CD4-positive, alpha-beta T cell (primary cell): Measurements from ENCODE around the gene GPC6. TPM values are rescaled to one million over a fixed set of nuclear protein-coding genes. Genes with fewer than 3 reads are reported as not detected.

Source experiments
- ATAC-seq: fragments of 200-7000 bp; cut with Tn5 transposase; one replicate; pipeline ENCODE4 v1.10.0; 2022; ENCODE audit warnings: mild to moderate bottlenecking; ENCODE audit not compliant: poor library complexity
- CTCF ChIA-PET: fragments of 350-600 bp; sonication (Branson Sonifier 250); formaldehyde crosslinking; loops from one replicate; lab custom pipeline; 2021; ENCODE audit warnings: antibody characterized with exemption, inconsistent platforms; lab: Charles Lee
- POLR2A ChIA-PET: fragments of 350-600 bp; sonication (Branson Sonifier 250); formaldehyde crosslinking; loops from one replicate; lab custom pipeline; 2021; ENCODE audit warnings: antibody characterized with exemption, inconsistent platforms; lab: Charles Lee
- DNase-seq, 14 experiments: peaks; one replicate each; pipeline ENCODE4 v3.0.0-alpha.2; 2013 to 2020; ENCODE audit warnings: mixed read lengths in 2 of 14
- H3K27ac ChIP-seq, 2 donors: one replicate each; pipeline versions ENCODE4 v1.5.1 to v1.7.0; 2013; ENCODE audit warnings: low read length in 2 of 2, low read depth in 1 of 2, mild to moderate bottlenecking in 1 of 2
- H3K27me3 ChIP-seq, 2 experiments: 1 replicate in 1 of 2; 2 replicates in 1 of 2; pipeline versions ENCODE4 v1.6.1 to v1.7.0; 2013; ENCODE audit warnings: low read length in 2 of 2, control low read depth in 1 of 2, mild to moderate bottlenecking in 1 of 2, moderate library complexity in 1 of 2; ENCODE audit not compliant: insufficient read depth in 2 of 2, control insufficient read depth in 1 of 2
- H3K36me3 ChIP-seq: one replicate; pipeline ENCODE4 v1.6.1; 2013; ENCODE audit warnings: low read length, control low read depth; ENCODE audit not compliant: insufficient read depth
- H3K4me1 ChIP-seq: one replicate; pipeline ENCODE4 v1.6.1; 2013; ENCODE audit warnings: low read length, control low read depth; ENCODE audit not compliant: insufficient read depth
- H3K4me3 ChIP-seq: one replicate; pipeline ENCODE4 v1.5.1; 2013; ENCODE audit warnings: mild to moderate bottlenecking, low read length, moderate library complexity
- H3K9me3 ChIP-seq, 2 experiments: 1 replicate in 1 of 2; 2 replicates in 1 of 2; pipeline versions ENCODE4 v1.6.1 to v1.7.0; 2013; ENCODE audit warnings: low read length in 2 of 2, mild to moderate bottlenecking in 2 of 2, control low read depth in 1 of 2, moderate library complexity in 1 of 2; ENCODE audit not compliant: control insufficient read depth in 1 of 2, insufficient read depth in 1 of 2
- H3K27ac Mint-ChIP-seq: one replicate; pipeline ENCODE4 v1.8.0; 2020; ENCODE audit warnings: mixed read lengths
- H3K27me3 Mint-ChIP-seq: one replicate; pipeline ENCODE4 v1.8.0; 2021; ENCODE audit warnings: mixed read lengths
- H3K36me3 Mint-ChIP-seq: one replicate; pipeline ENCODE4 v1.8.0; 2021; ENCODE audit warnings: low read depth, mixed read lengths
- H3K4me1 Mint-ChIP-seq: one replicate; pipeline ENCODE4 v1.8.0; 2021; ENCODE audit warnings: low read depth, mixed read lengths
- H3K4me3 Mint-ChIP-seq: one replicate; pipeline ENCODE4 v1.8.0; 2020; ENCODE audit warnings: mild to moderate bottlenecking, mixed read lengths
- H3K9me3 Mint-ChIP-seq: one replicate; pipeline ENCODE4 v1.8.0; 2020; ENCODE audit warnings: mixed read lengths
- intact Hi-C, 2 experiments: fragments of 100-400 bp; cut with DNase I in 1 of 2; cut with micrococcal nuclease in 1 of 2; formaldehyde crosslinking; loops; one replicate each; pipeline versions ENCODE4 v1.15.1 to v1.9.0; 2023 to 2025; cut with DNase I, micrococcal nuclease
- total RNA-seq, 174 experiments: library from RNA in 2 of 174; stranded (reverse) in 2 of 174; gene quantifications; one replicate each; pipeline ENCODE4 v1.2.3 and lab custom pipeline; 2021 to 2026
- TF ChIP-seq, protein P1 (sequence below): fragments of 200-600 bp; IDR thresholded peaks from one replicate; pipeline ENCODE4 v1.8.0; 2022; ENCODE audit warnings: antibody characterized with exemption, mild to moderate bottlenecking

Gene GPC6
- total RNA-seq, 2 experiments from 2014 or later: not detected

- Histone ChIP-seq H3K36me3 (no peaks in the 10 kb centered on the region), H3K4me1 (no peaks in the 10 kb centered on the region), H3K27ac (no peak overlapping the region), H3K4me3 (no peak overlapping the region), H3K9me3 (no peaks in the 10 kb centered on the region), H3K27me3 (no peaks in the 10 kb centered on the region)
- ChIA-PET POLR2A (no interaction called here), CTCF (interaction anchor here (0.7 kb wide), 1 partner anchor 10 kb away, joined by 3 read pairs; no protein-coding TSS in a partner anchor)
- TF ChIP-seq, protein P1, sequence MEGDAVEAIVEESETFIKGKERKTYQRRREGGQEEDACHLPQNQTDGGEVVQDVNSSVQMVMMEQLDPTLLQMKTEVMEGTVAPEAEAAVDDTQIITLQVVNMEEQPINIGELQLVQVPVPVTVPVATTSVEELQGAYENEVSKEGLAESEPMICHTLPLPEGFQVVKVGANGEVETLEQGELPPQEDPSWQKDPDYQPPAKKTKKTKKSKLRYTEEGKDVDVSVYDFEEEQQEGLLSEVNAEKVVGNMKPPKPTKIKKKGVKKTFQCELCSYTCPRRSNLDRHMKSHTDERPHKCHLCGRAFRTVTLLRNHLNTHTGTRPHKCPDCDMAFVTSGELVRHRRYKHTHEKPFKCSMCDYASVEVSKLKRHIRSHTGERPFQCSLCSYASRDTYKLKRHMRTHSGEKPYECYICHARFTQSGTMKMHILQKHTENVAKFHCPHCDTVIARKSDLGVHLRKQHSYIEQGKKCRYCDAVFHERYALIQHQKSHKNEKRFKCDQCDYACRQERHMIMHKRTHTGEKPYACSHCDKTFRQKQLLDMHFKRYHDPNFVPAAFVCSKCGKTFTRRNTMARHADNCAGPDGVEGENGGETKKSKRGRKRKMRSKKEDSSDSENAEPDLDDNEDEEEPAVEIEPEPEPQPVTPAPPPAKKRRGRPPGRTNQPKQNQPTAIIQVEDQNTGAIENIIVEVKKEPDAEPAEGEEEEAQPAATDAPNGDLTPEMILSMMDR: no peak
- no peak overlapping the region for H3K27ac Mint-ChIP-seq
- no peak for ATAC-seq
- no peak overlapping the region for H3K4me3 Mint-ChIP-seq
- DNase-seq: no peak
- intact Hi-C loops: no loop called here
- no peaks in the 10 kb centered on the region for H3K27me3 Mint-ChIP-seq
- H3K9me3 Mint-ChIP-seq: peaks cover 2% of the 10 kb centered on the region
- no peaks in the 10 kb centered on the region for H3K36me3 Mint-ChIP-seq
- no peaks in the 10 kb centered on the region for H3K4me1 Mint-ChIP-seq
These were observed 30.4 kb downstream of the GPC6 start for GRCh38 chr13:93256998-93257397.

DNA sequence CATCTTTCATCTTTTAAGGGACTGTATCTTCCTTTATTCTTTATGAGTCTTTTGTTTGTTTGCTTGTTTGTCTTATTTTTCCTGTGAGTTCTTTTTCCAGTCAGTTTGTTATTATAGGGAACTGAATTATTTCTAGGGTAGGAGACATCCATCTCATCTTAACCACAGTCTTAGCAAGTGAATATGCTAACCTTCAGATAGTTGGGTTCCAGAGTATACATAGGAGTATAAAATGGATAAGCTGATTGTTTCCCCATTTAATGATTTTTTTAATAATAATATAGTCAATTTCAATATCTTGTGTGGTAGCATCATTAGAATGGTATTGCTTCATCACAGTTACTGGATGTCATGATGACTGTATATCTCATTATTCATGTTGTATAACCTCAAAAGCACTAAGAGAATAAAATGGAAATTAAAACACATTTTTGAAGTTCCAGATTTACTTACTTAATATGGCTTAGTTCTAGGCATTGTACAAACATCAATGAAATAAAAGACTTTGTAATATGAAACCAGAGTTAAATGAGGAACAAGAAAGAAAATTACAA lies 33.0 kb downstream of the GPC6 start:
- no peaks in the 10 kb centered on the region for H3K27me3 ChIP-seq
- H3K9me3 ChIP-seq: no peaks in the 10 kb centered on the region
- H3K4me3 ChIP-seq: no peak overlapping the region
- TF ChIP-seq, protein P1: no peak
- Mint-ChIP-seq H3K4me3 (no peak overlapping the region), H3K36me3 (no peaks in the 10 kb centered on the region), H3K27ac (no peak overlapping the region), H3K27me3 (no peaks in the 10 kb centered on the region), H3K4me1 (no peaks in the 10 kb centered on the region), H3K9me3 (peaks cover 2% of the 10 kb centered on the region)
- no peak for ATAC-seq
- ChIA-PET CTCF (interaction anchor here (0.6 kb wide), 1 partner anchor 13 kb away, joined by 3 read pairs; no protein-coding TSS in a partner anchor), POLR2A (no interaction called here)
- no peaks in the 10 kb centered on the region for H3K36me3 ChIP-seq
- no peak for DNase-seq
- H3K4me1 ChIP-seq: no peaks in the 10 kb centered on the region
- H3K27ac ChIP-seq: no peak overlapping the region
- intact Hi-C loops: no loop called here

GRCh38 chr13:93260591-93260990 lies 34.0 kb downstream of the GPC6 start:
- H3K4me3 ChIP-seq: no peak overlapping the region

More at GRCh38 chr13:93260591-93260990, 34.0 kb downstream of the GPC6 start:
- H3K4me3 Mint-ChIP-seq: no peak overlapping the region
- Histone ChIP-seq H3K9me3 (no peaks in the 10 kb centered on the region), H3K27me3 (no peaks in the 10 kb centered on the region), H3K36me3 (no peaks in the 10 kb centered on the region), H3K4me1 (no peaks in the 10 kb centered on the region), H3K27ac (no peak overlapping the region)
- ChIA-PET POLR2A (no interaction called here), CTCF (no interaction called here)
- TF ChIP-seq, protein P1: no peak
- no peaks in the 10 kb centered on the region for H3K4me1 Mint-ChIP-seq
- peaks cover 2% of the 10 kb centered on the region for H3K9me3 Mint-ChIP-seq
- intact Hi-C loops: no loop called here
- no peak for DNase-seq
- H3K27me3 Mint-ChIP-seq: no peaks in the 10 kb centered on the region
- H3K27ac Mint-ChIP-seq: no peak overlapping the region
- H3K36me3 Mint-ChIP-seq: no peaks in the 10 kb centered on the region
- ATAC-seq: no peak
